ENCODE results near the gene RETNLB.

Gene RETNLB

GRCh38 chr3:108744762-108745161 lies 12.4 kb downstream of the RETNLB start:
- Histone ChIP-seq H3K4me3 (ENCODE audit: insufficient read depth, low read depth, low read length, poor library complexity, severe bottlenecking) (no peak overlapping the region), H3K9me3 (ENCODE audit: control insufficient read depth, low read length) (no peaks in the 10 kb centered on the region), H3K27ac (ENCODE audit: insufficient read depth, low read length, poor library complexity, severe bottlenecking) (no peak overlapping the region), H3K4me1 (ENCODE audit: control insufficient read depth, insufficient read depth, low read length, poor library complexity, severe bottlenecking) (no peaks in the 10 kb centered on the region), H3K27me3 (replicated peaks; ENCODE audit: control insufficient read depth, insufficient read depth, low read length, poor library complexity, severe bottlenecking) (no peaks in the 10 kb centered on the region), H3K36me3 (ENCODE audit: control insufficient read depth, insufficient read depth, low read length) (no peaks in the 10 kb centered on the region)
- no peak for DNase-seq

- H3K27ac ChIP-seq (ENCODE audit: insufficient read depth, low read length, poor library complexity, severe bottlenecking) = no peak overlapping the region
- H3K4me3 ChIP-seq (ENCODE audit: insufficient read depth, low read depth, low read length, poor library complexity, severe bottlenecking) = no peak overlapping the region
- no peaks in the 10 kb centered on the region for H3K36me3 ChIP-seq (ENCODE audit: control insufficient read depth, insufficient read depth, low read length)
- no peak for DNase-seq
- no peaks in the 10 kb centered on the region for H3K27me3 ChIP-seq (replicated peaks; ENCODE audit: control insufficient read depth, insufficient read depth, low read length, poor library complexity, severe bottlenecking)
- H3K9me3 ChIP-seq (ENCODE audit: control insufficient read depth, low read length) = no peaks in the 10 kb centered on the region
- H3K4me1 ChIP-seq (ENCODE audit: control insufficient read depth, insufficient read depth, low read length, poor library complexity, severe bottlenecking) = no peaks in the 10 kb centered on the region
These were observed 14.3 kb downstream of the RETNLB start for GRCh38 chr3:108742929-108743328.

- H3K4me3 ChIP-seq (ENCODE audit: insufficient read depth, low read depth, low read length, poor library complexity, severe bottlenecking) = no peak overlapping the region
- H3K9me3 ChIP-seq (ENCODE audit: control insufficient read depth, low read length) = no peaks in the 10 kb centered on the region
- no peaks in the 10 kb centered on the region for H3K27me3 ChIP-seq (replicated peaks; ENCODE audit: control insufficient read depth, insufficient read depth, low read length, poor library complexity, severe bottlenecking)
- H3K27ac ChIP-seq (ENCODE audit: insufficient read depth, low read length, poor library complexity, severe bottlenecking) = no peak overlapping the region
- DNase-seq = no peak
- H3K36me3 ChIP-seq (ENCODE audit: control insufficient read depth, insufficient read depth, low read length) = no peaks in the 10 kb centered on the region
- no peaks in the 10 kb centered on the region for H3K4me1 ChIP-seq (ENCODE audit: control insufficient read depth, insufficient read depth, low read length, poor library complexity, severe bottlenecking)
These were observed 20.4 kb downstream of the RETNLB start for GRCh38 chr3:108736821-108737220.

GRCh38 chr3:108728934-108729333 lies 28.3 kb downstream of the RETNLB start:
- Histone ChIP-seq H3K9me3 (ENCODE audit: control insufficient read depth, low read length) (no peaks in the 10 kb centered on the region), H3K27me3 (replicated peaks; ENCODE audit: control insufficient read depth, insufficient read depth, low read length, poor library complexity, severe bottlenecking) (no peaks in the 10 kb centered on the region), H3K4me1 (ENCODE audit: control insufficient read depth, insufficient read depth, low read length, poor library complexity, severe bottlenecking) (no peaks in the 10 kb centered on the region), H3K27ac (ENCODE audit: insufficient read depth, low read length, poor library complexity, severe bottlenecking) (no peak overlapping the region), H3K4me3 (ENCODE audit: insufficient read depth, low read depth, low read length, poor library complexity, severe bottlenecking) (no peak overlapping the region), H3K36me3 (ENCODE audit: control insufficient read depth, insufficient read depth, low read length) (no peaks in the 10 kb centered on the region)
- no peak for DNase-seq

- Histone ChIP-seq H3K4me1 (ENCODE audit: control insufficient read depth, insufficient read depth, low read length, poor library complexity, severe bottlenecking) (no peaks in the 10 kb centered on the region), H3K27ac (ENCODE audit: insufficient read depth, low read length, poor library complexity, severe bottlenecking) (no peak overlapping the region), H3K9me3 (ENCODE audit: control insufficient read depth, low read length) (no peaks in the 10 kb centered on the region), H3K4me3 (ENCODE audit: insufficient read depth, low read depth, low read length, poor library complexity, severe bottlenecking) (no peak overlapping the region), H3K36me3 (ENCODE audit: control insufficient read depth, insufficient read depth, low read length) (no peaks in the 10 kb centered on the region), H3K27me3 (replicated peaks; ENCODE audit: control insufficient read depth, insufficient read depth, low read length, poor library complexity, severe bottlenecking) (no peaks in the 10 kb centered on the region)
- DNase-seq = no peak
These were observed 29.1 kb downstream of the RETNLB start for GRCh38 chr3:108728105-108728504.

GRCh38 chr3:108724101-108724500 lies 33.1 kb downstream of the RETNLB start:
- Histone ChIP-seq H3K4me1 (ENCODE audit: control insufficient read depth, insufficient read depth, low read length, poor library complexity, severe bottlenecking) (no peaks in the 10 kb centered on the region), H3K4me3 (ENCODE audit: insufficient read depth, low read depth, low read length, poor library complexity, severe bottlenecking) (no peak overlapping the region), H3K9me3 (ENCODE audit: control insufficient read depth, low read length) (no peaks in the 10 kb centered on the region), H3K27ac (ENCODE audit: insufficient read depth, low read length, poor library complexity, severe bottlenecking) (no peak overlapping the region), H3K27me3 (replicated peaks; ENCODE audit: control insufficient read depth, insufficient read depth, low read length, poor library complexity, severe bottlenecking) (no peaks in the 10 kb centered on the region), H3K36me3 (ENCODE audit: control insufficient read depth, insufficient read depth, low read length) (no peaks in the 10 kb centered on the region)
- DNase-seq = no peak

GRCh38 chr3:108722724-108723123 lies 34.5 kb downstream of the RETNLB start:
- H3K9me3 ChIP-seq (ENCODE audit: control insufficient read depth, low read length) = no peaks in the 10 kb centered on the region
- no peaks in the 10 kb centered on the region for H3K27me3 ChIP-seq (replicated peaks; ENCODE audit: control insufficient read depth, insufficient read depth, low read length, poor library complexity, severe bottlenecking)
- H3K4me3 ChIP-seq (ENCODE audit: insufficient read depth, low read depth, low read length, poor library complexity, severe bottlenecking) = no peak overlapping the region
- no peak for DNase-seq
- H3K36me3 ChIP-seq (ENCODE audit: control insufficient read depth, insufficient read depth, low read length) = no peaks in the 10 kb centered on the region
- no peaks in the 10 kb centered on the region for H3K4me1 ChIP-seq (ENCODE audit: control insufficient read depth, insufficient read depth, low read length, poor library complexity, severe bottlenecking)
- H3K27ac ChIP-seq (ENCODE audit: insufficient read depth, low read length, poor library complexity, severe bottlenecking) = no peak overlapping the region

- H3K4me3 ChIP-seq (ENCODE audit: insufficient read depth, low read depth, low read length, poor library complexity, severe bottlenecking) = no peak overlapping the region
- no peaks in the 10 kb centered on the region for H3K9me3 ChIP-seq (ENCODE audit: control insufficient read depth, low read length)
- H3K36me3 ChIP-seq (ENCODE audit: control insufficient read depth, insufficient read depth, low read length) = no peaks in the 10 kb centered on the region
- no peak overlapping the region for H3K27ac ChIP-seq (ENCODE audit: insufficient read depth, low read length, poor library complexity, severe bottlenecking)
- H3K4me1 ChIP-seq (ENCODE audit: control insufficient read depth, insufficient read depth, low read length, poor library complexity, severe bottlenecking) = no peaks in the 10 kb centered on the region
- no peaks in the 10 kb centered on the region for H3K27me3 ChIP-seq (replicated peaks; ENCODE audit: control insufficient read depth, insufficient read depth, low read length, poor library complexity, severe bottlenecking)
- no peak for DNase-seq
These were observed 37.9 kb downstream of the RETNLB start for GRCh38 chr3:108719178-108719806.

GRCh38 chr3:108718454-108718853 lies 38.8 kb downstream of the RETNLB start:
- no peak overlapping the region for H3K27ac ChIP-seq (ENCODE audit: insufficient read depth, low read length, poor library complexity, severe bottlenecking)
- no peak for DNase-seq
- no peak overlapping the region for H3K4me3 ChIP-seq (ENCODE audit: insufficient read depth, low read depth, low read length, poor library complexity, severe bottlenecking)
- no peaks in the 10 kb centered on the region for H3K36me3 ChIP-seq (ENCODE audit: control insufficient read depth, insufficient read depth, low read length)
- H3K27me3 ChIP-seq (replicated peaks; ENCODE audit: control insufficient read depth, insufficient read depth, low read length, poor library complexity, severe bottlenecking) = no peaks in the 10 kb centered on the region
- H3K4me1 ChIP-seq (ENCODE audit: control insufficient read depth, insufficient read depth, low read length, poor library complexity, severe bottlenecking) = no peaks in the 10 kb centered on the region
- no peaks in the 10 kb centered on the region for H3K9me3 ChIP-seq (ENCODE audit: control insufficient read depth, low read length)

- Histone ChIP-seq H3K27me3 (replicated peaks; ENCODE audit: control insufficient read depth, insufficient read depth, low read length, poor library complexity, severe bottlenecking) (no peaks in the 10 kb centered on the region), H3K4me3 (ENCODE audit: insufficient read depth, low read depth, low read length, poor library complexity, severe bottlenecking) (no peak overlapping the region), H3K27ac (ENCODE audit: insufficient read depth, low read length, poor library complexity, severe bottlenecking) (no peak overlapping the region), H3K9me3 (ENCODE audit: control insufficient read depth, low read length) (no peaks in the 10 kb centered on the region), H3K36me3 (ENCODE audit: control insufficient read depth, insufficient read depth, low read length) (no peaks in the 10 kb centered on the region), H3K4me1 (ENCODE audit: control insufficient read depth, insufficient read depth, low read length, poor library complexity, severe bottlenecking) (no peaks in the 10 kb centered on the region)
- DNase-seq = no peak
These were observed 43.4 kb downstream of the RETNLB start for GRCh38 chr3:108713816-108714215.

Measured in effector memory CD4-positive, alpha-beta T cell (primary cell).